IMR-90 (cell line): ENCODE results near the gene SPATA24. TPM values are rescaled to one million over a fixed set of nuclear protein-coding genes. Genes with fewer than 3 reads are reported as not detected.
A peak's percentile ranks its signal among the peaks of the same experiment; 100 is the strongest.

Experiments used
- ATAC-seq: fragments of 200-7000 bp; cut with Tn5 transposase; 2 replicates; pipeline ENCODE4 v1.9.1; 2020; ENCODE audit warnings: low read depth, mild to moderate bottlenecking, moderate library complexity
- BruUV-seq: library from RNA; stranded (reverse); fragments of 400-500 nt; replicated peaks from 2 replicates; lab custom pipeline; 2021; lab: Mats Ljungman, UMichigan
- CTCF ChIA-PET: fragments of 300-600 bp; formaldehyde crosslinking; extraction: SDS; loops from one replicate; lab custom pipeline; 2021; ENCODE audit warnings: antibody characterized with exemption; lab: Yijun Ruan, JAX
- POLR2A ChIA-PET: fragments of 300-600 bp; sonication (Branson Sonifier 250); formaldehyde crosslinking; loops from one replicate; lab custom pipeline; 2022; ENCODE audit warnings: antibody characterized with exemption; ENCODE audit not compliant: unreplicated experiment; lab: Charles Lee
- DNase-seq: peaks from one replicate; pipeline ENCODE4 v3.0.0; 2013
- H2AFZ ChIP-seq: replicated peaks from 2 replicates; pipeline ENCODE3; 2013; ENCODE audit warnings: low read length, mild to moderate bottlenecking; ENCODE audit not compliant: poor library complexity
- H2AK5ac ChIP-seq: 2 replicates; pipeline ENCODE4 v1.6.1; 2013; ENCODE audit warnings: low read depth, low read length, inconsistent platforms
- H2AK9ac ChIP-seq: replicated peaks from 2 replicates; pipeline ENCODE3; 2013; ENCODE audit warnings: mild to moderate bottlenecking, low read depth, low read length, moderate library complexity; ENCODE audit not compliant: poor library complexity
- H2BK120ac ChIP-seq: 2 replicates; pipeline ENCODE4 v1.6.1; 2013; ENCODE audit warnings: low read depth, low read length, inconsistent platforms
- H2BK15ac ChIP-seq: 3 replicates; pipeline ENCODE4 v1.6.1; 2013; ENCODE audit warnings: low read depth, low read length, inconsistent platforms
- H2BK20ac ChIP-seq: 2 replicates; pipeline ENCODE4 v1.6.1; 2013; ENCODE audit warnings: low read depth, mild to moderate bottlenecking, inconsistent platforms, low read length, moderate library complexity
- H2BK5ac ChIP-seq: 2 replicates; pipeline ENCODE4 v1.6.1; 2013; ENCODE audit warnings: mild to moderate bottlenecking, low read depth, low read length, inconsistent platforms; ENCODE audit not compliant: poor library complexity, severe bottlenecking
- H3K14ac ChIP-seq: replicated peaks from 2 replicates; pipeline ENCODE4 v1.6.1; 2013; ENCODE audit warnings: low read depth, low read length, inconsistent platforms
- H3K18ac ChIP-seq: 2 replicates; pipeline ENCODE4 v1.6.1; 2013; ENCODE audit warnings: low read depth, low read length, control low read depth
- H3K23ac ChIP-seq: 2 replicates; pipeline ENCODE4 v1.6.1; 2013; ENCODE audit warnings: low read depth, low read length, inconsistent platforms
- H3K27ac ChIP-seq: 2 replicates; pipeline ENCODE4 v1.5.1; 2013; ENCODE audit warnings: mild to moderate bottlenecking, control low read depth, low read length; ENCODE audit not compliant: insufficient read depth
- H3K27me3 ChIP-seq: 2 replicates; pipeline ENCODE4 v1.6.1; 2013; ENCODE audit warnings: low read length; ENCODE audit not compliant: control insufficient read depth, insufficient read depth
- H3K36me3 ChIP-seq: 2 replicates; pipeline ENCODE4 v1.6.1; 2013; ENCODE audit warnings: low read length, mixed read lengths; ENCODE audit not compliant: control insufficient read depth, insufficient read depth
- H3K4ac ChIP-seq: 2 replicates; pipeline ENCODE4 v1.6.1; 2013; ENCODE audit warnings: low read depth, low read length, inconsistent platforms
- H3K4me1 ChIP-seq: 2 replicates; pipeline ENCODE4 v1.6.1; 2013; ENCODE audit warnings: low read length, mixed read lengths; ENCODE audit not compliant: control insufficient read depth, insufficient read depth
- H3K4me2 ChIP-seq: 2 replicates; pipeline ENCODE4 v1.6.1; 2013; ENCODE audit warnings: low read depth, mild to moderate bottlenecking, control low read depth, low read length, moderate library complexity
- H3K4me3 ChIP-seq: 2 replicates; pipeline ENCODE4 v1.5.1; 2013; ENCODE audit warnings: low read depth, mild to moderate bottlenecking, control low read depth, low read length, moderate library complexity; ENCODE audit not compliant: insufficient read depth
- H3K56ac ChIP-seq: 2 replicates; pipeline ENCODE4 v1.6.1; 2013; ENCODE audit warnings: low read length, inconsistent platforms; ENCODE audit not compliant: insufficient read depth; ENCODE audit errors: extremely low read depth
- H3K79me1 ChIP-seq, 2 experiments: 2 replicates each; pipeline ENCODE4 v1.6.1; 2013; ENCODE audit warnings: low read length in 2 of 2, inconsistent platforms in 1 of 2, low read depth in 1 of 2
- H3K9ac ChIP-seq: 2 replicates; pipeline ENCODE4 v1.6.1; 2013; ENCODE audit warnings: low read depth, low read length, control low read depth
- H3K9me1 ChIP-seq: 2 replicates; pipeline ENCODE4 v1.6.1; 2013; ENCODE audit warnings: low read length, inconsistent platforms; ENCODE audit not compliant: insufficient read depth
- H3K9me3 ChIP-seq: 2 replicates; pipeline ENCODE4 v1.6.1; 2013; ENCODE audit warnings: low read length; ENCODE audit not compliant: control insufficient read depth, insufficient read depth
- H4K20me1 ChIP-seq: 2 replicates; pipeline ENCODE4 v1.6.1; 2013; ENCODE audit warnings: low read length, inconsistent platforms; ENCODE audit not compliant: insufficient read depth
- H4K5ac ChIP-seq: 2 replicates; pipeline ENCODE4 v1.6.1; 2013; ENCODE audit warnings: mild to moderate bottlenecking, low read depth, low read length, control low read depth
- H4K8ac ChIP-seq, 2 experiments: 2 replicates each; pipeline ENCODE4 v1.6.1; 2013; ENCODE audit warnings: low read depth in 2 of 2, low read length in 2 of 2, control low read depth in 1 of 2, inconsistent platforms in 1 of 2
- H4K91ac ChIP-seq: 2 replicates; pipeline ENCODE4 v1.6.1; 2013; ENCODE audit warnings: low read depth, low read length, inconsistent platforms; ENCODE audit not compliant: insufficient read depth
- CEBPB ChIP-seq: IDR thresholded peaks from 2 replicates; pipeline ENCODE4 v1.6.1; 2012; ENCODE audit warnings: low read depth, low read length, improper control_type of control experiment
- CTCF ChIP-seq: conservative IDR thresholded peaks from 2 replicates; pipeline ENCODE4 v1.5.1; 2012; ENCODE audit warnings: mild to moderate bottlenecking, low read depth, low read length, improper control_type of control experiment
- MAZ ChIP-seq: IDR thresholded peaks from 2 replicates; pipeline ENCODE4 v1.6.1; 2012; ENCODE audit warnings: low read depth, mild to moderate bottlenecking, low read length, improper control_type of control experiment, moderate library complexity, borderline replicate concordance
- MXI1 ChIP-seq: IDR thresholded peaks from 2 replicates; pipeline ENCODE4 v1.6.1; 2012; ENCODE audit warnings: low read depth, mild to moderate bottlenecking, low read length, moderate library complexity, borderline replicate concordance
- RAD21 ChIP-seq: IDR thresholded peaks from 2 replicates; pipeline ENCODE4 v1.6.1; 2012; ENCODE audit warnings: low read length, improper control_type of control experiment
- WGBS, 2 experiments: methylation state at CpG; one replicate each; pipeline versions ENCODE4 v1.1.5 to v1.1.7; 2013; ENCODE audit warnings: missing lambda C conversion rate in 2 of 2; ENCODE audit not compliant: insufficient read length in 1 of 2; ENCODE audit errors: extremely low coverage in 2 of 2; 5-methylcytosine and 5-hydroxymethylcytosine counted together
- dilution Hi-C: fragments of 300-500 bp; cut with HindIII; formaldehyde crosslinking; loops from one replicate; pipeline ENCODE4 v1.14.3; 2018; ENCODE audit warnings: low sequenced_read_pairs; ENCODE audit not compliant: unreplicated experiment
- in situ Hi-C: fragments of 300-500 bp; cut with MboI; formaldehyde crosslinking; loops from 3 replicates; pipeline ENCODE4 v1.14.3; 2019; ENCODE audit warnings: low sequenced_read_pairs, inconsistent platforms, mixed read lengths
- intact Hi-C: fragments of 100-400 bp; cut with micrococcal nuclease; formaldehyde crosslinking; loops from 2 replicates; pipeline ENCODE4 v1.10.0; 2022
- polyA plus RNA-seq, 3 experiments: library from polyadenylated mRNA; depleted of rRNA; stranded (reverse); fragments of >200 nt; gene quantifications; 2 replicates each; pipeline ENCODE4 v1.2.3, GENCODE V29; 2012; ENCODE audit warnings: low replicate concordance in 1 of 3
- total RNA-seq: library from RNA; depleted of rRNA; stranded (reverse); fragments of >200 nt; gene quantifications from 2 replicates; pipeline ENCODE4 v1.2.3, GENCODE V29; 2012

The SPATA24 gene
- total and polyA plus RNA-seq, 2 of the 4 experiments (the other 2 are of a cell fraction) = 4.1 to 4.3 TPM

- Histone ChIP-seq H3K56ac (no peak overlapping the region), H3K9me1 (peaks cover 8% of the 10 kb centered on the region), H3K23ac (no peak overlapping the region), H3K79me1 (peaks cover 0 to 14% of the 10 kb centered on the region in 2 experiments; a peak in 1 of 4 replicates), H4K8ac (no peak overlapping the region), H3K27me3 (no peaks in the 10 kb centered on the region), H3K9ac (no peak overlapping the region), H3K4me3 (no peak overlapping the region), H4K5ac (no peak overlapping the region), H3K4me2 (no peak overlapping the region), H2BK15ac (no peak overlapping the region), H4K20me1 (no peaks in the 10 kb centered on the region; the same call in 1 of the 2 replicates), H2AFZ (no peak overlapping the region), H3K4ac (no peak overlapping the region), H3K36me3 (no peaks in the 10 kb centered on the region), H3K9me3 (no peaks in the 10 kb centered on the region), H3K4me1 (peaks cover 4% of the 10 kb centered on the region), H4K91ac (no peak overlapping the region), H3K18ac (no peak overlapping the region), H2BK20ac (no peak overlapping the region), H3K27ac (no peak overlapping the region), H2BK120ac (no peak overlapping the region), H2AK9ac (no peak overlapping the region), H3K14ac (no peak overlapping the region), H2BK5ac (no peak overlapping the region), H2AK5ac (no peak overlapping the region)
- no peak for DNase-seq
- no peak for ATAC-seq
- 83% methylated on average over 2 of the region's 7 CpGs; no CpG with 5 or more reads in 1 of the 2 experiments for WGBS, 2 experiments
- no TSS peak for BruUV-seq
- dilution Hi-C loops (loop anchor here (25.0 kb wide), 1 partner anchor 110 kb away; no protein-coding TSS in a partner anchor), in situ Hi-C loops (no loop called here), intact Hi-C loops (no loop called here)
- POLR2A ChIA-PET = no interaction called here
- peak; percentile 22; the same call in 1 of the 2 replicates for TF ChIP-seq RAD21
- TF ChIP-seq CTCF = peak; percentile 35
- no peak for TF ChIP-seq MXI1
- no peak for TF ChIP-seq MAZ
- no peak for TF ChIP-seq CEBPB
- CTCF ChIA-PET = no interaction called here
Observed at GRCh38 chr5:139402561-139403158, 1.2 kb downstream of the SPATA24 start.
